ENCODE results near the gene KBTBD8. TPM values are rescaled to one million over a fixed set of nuclear protein-coding genes. Genes with fewer than 3 reads are reported as not detected.

KBTBD8 gene
- total and polyA plus RNA-seq, 9 of the 15 experiments (the other 6 are each of a cell fraction or from before 2014, with no cell fraction given), result 2.7 to 9.1 (median 5.6) TPM

- ChIA-PET POLR2A (interaction anchor here (1.3 kb wide), 1 partner anchor 16 kb away, joined by 3 read pairs; no protein-coding TSS in a partner anchor), CTCF (ENCODE audit: low intra/inter-chr PET ratio) (no interaction called here)
- Histone ChIP-seq H3K27me3 (ENCODE audit: control insufficient read depth in 2 of 2, insufficient read depth in 2 of 2, low read length in 2 of 2) (no peaks in the 10 kb centered on the region), H3K27ac (ENCODE audit: extremely low read depth, low read depth, low read length) (peak overlapping the region; percentile 52; the same call in 1 of the 3 replicates), H3K4me1 (replicated peaks in 1 of 2; ENCODE audit: control insufficient read depth in 2 of 2, insufficient read depth in 2 of 2, low read length in 2 of 2) (peaks cover 0 to 13% of the 10 kb centered on the region in 2 experiments; a peak in 2 of 5 replicates), H3K4me3 (no peak overlapping the region), H2AFZ (ENCODE audit: low read depth, low read length) (peak overlapping the region; percentile 72), H3K9me3 (replicated peaks; ENCODE audit: control insufficient read depth, insufficient read depth, low read depth, low read length) (no peaks in the 10 kb centered on the region), H3K9me1 (ENCODE audit: control insufficient read depth, insufficient read depth, low read length) (no peaks in the 10 kb centered on the region), H3K36me3 (ENCODE audit: control insufficient read depth, insufficient read depth, low read length) (no peaks in the 10 kb centered on the region), H3K4me2 (ENCODE audit: insufficient read depth, low read length) (no peak overlapping the region), H4K20me1 (replicated peaks; ENCODE audit: control insufficient read depth, insufficient read depth, low read length) (no peaks in the 10 kb centered on the region), H3K79me2 (ENCODE audit: control insufficient read depth, insufficient read depth, low read length) (no peaks in the 10 kb centered on the region), H3K9ac (ENCODE audit: insufficient read depth in 1 of 2, low read depth in 2 of 2, low read length in 2 of 2) (no peak overlapping the region)
- FAIRE-seq, result no peak
- intact Hi-C loops (cut with micrococcal nuclease), result no loop called here
- peak; percentile 75 for ATAC-seq
- WGBS (ENCODE audit: insufficient coverage, low coverage, missing lambda C conversion rate), result 0% methylated on average over 1 of the region's 1 CpG
- BruUV-seq (replicated peaks), result no TSS peak
- in situ Hi-C loops (cut with MboI), result no loop called here
- DNase-seq (ENCODE audit: extremely low read depth in 1 of 4, low spot score in 3 of 4), result peak; percentile 15 to 53 (median 32)
- TF ChIP-seq ZNF609 (CRISPR knock-in tag; IDR thresholded peaks at IDR 0.05; ENCODE audit: borderline replicate concordance), result no peak
- 0 out of 2 replicates have a peak, but pooled peaks have one; percentile 35 for TF ChIP-seq SMARCE1 (IDR thresholded peaks at IDR 0.05)
- TF ChIP-seq ZNF174 (CRISPR knock-in tag; IDR thresholded peaks at IDR 0.05), result no peak
- TF ChIP-seq YY1 (IDR thresholded peaks at IDR 0.05; ENCODE audit: borderline replicate concordance in 1 of 3, control insufficient read depth in 1 of 3, extremely low read depth in 1 of 3, insufficient read depth in 3 of 3, insufficient read length in 1 of 3, insufficient replicate concordance in 2 of 3, low read depth in 1 of 3, low read length in 2 of 3), result peak in 1 of 3 experiments; percentile 50
- TF ChIP-seq RBBP5 (IDR thresholded peaks at IDR 0.05; ENCODE audit: borderline replicate concordance, insufficient read depth, low read length, poor library complexity, severe bottlenecking), result no peak
- no peak for TF ChIP-seq TAF9B (IDR thresholded peaks at IDR 0.05; ENCODE audit: partially characterized antibody)
- TF ChIP-seq JUND (IDR thresholded peaks at IDR 0.05; ENCODE audit: borderline replicate concordance, low read depth, low read length), result peak; percentile 89
- peak; percentile 84; the same call in 1 of the 3 replicates for TF ChIP-seq JUND (tag; IDR thresholded peaks at IDR 0.05; ENCODE audit: borderline replicate concordance, low read depth, low read length)
- TF ChIP-seq JUN (IDR thresholded peaks at IDR 0.05; ENCODE audit: borderline replicate concordance, low read depth, low read length), result peak; percentile 57; the same call in 1 of the 2 replicates
- no peak for TF ChIP-seq JUN (CRISPR knock-in tag; IDR thresholded peaks at IDR 0.05; ENCODE audit: borderline replicate concordance)
- TF ChIP-seq NONO (IDR thresholded peaks at IDR 0.05; ENCODE audit: low read depth in 2 of 2, low read length in 1 of 2), result no peak
- TF ChIP-seq HIVEP1 (CRISPR knock-in tag; IDR thresholded peaks at IDR 0.05), result no peak
- TF ChIP-seq CTCF (IDR thresholded peaks at IDR 0.05 in 2 of 3, conservative IDR thresholded peaks at IDR 0.05 in 1 of 3; ENCODE audit: insufficient read depth in 2 of 3, low read depth in 1 of 3, low read length in 3 of 3), result no peak
- TF ChIP-seq ZNF121 (CRISPR knock-in tag; conservative IDR thresholded peaks at IDR 0.05), result no peak
- TF ChIP-seq BCL6 (CRISPR knock-in tag; IDR thresholded peaks at IDR 0.05), result no peak
- TF ChIP-seq MEF2D (tag; conservative IDR thresholded peaks at IDR 0.05; ENCODE audit: low read depth), result no peak
These were observed 6.6 kb upstream of the KBTBD8 start for GRCh38 chr3:66991459-66991858.
